Fibroblast of skin of scalp (primary cell): ENCODE measurements around the gene ZNF771.

Experiments
- DNase-seq: peaks from one replicate; pipeline ENCODE4 v3.0.0-alpha.2; 2013

The ZNF771 gene

GRCh38 chr16:30399435-30400186 is 7.8 kb upstream of the ZNF771 start:
- DNase-seq = peak; percentile 1

- DNase-seq = no peak
Observed at GRCh38 chr16:30401768-30402425, 5.5 kb upstream of the ZNF771 start.

- no peak for DNase-seq
Observed at GRCh38 chr16:30406795-30407101, 658 bp upstream of the ZNF771 start.

- peak; percentile 11 for DNase-seq
Observed at GRCh38 chr16:30407804-30408534, 563 bp downstream of the ZNF771 start.

GRCh38 chr16:30409125-30410060 is 2.0 kb downstream of the ZNF771 start:
- DNase-seq = peak; percentile 88

- no peak for DNase-seq
Observed at GRCh38 chr16:30413112-30413806, 5.9 kb downstream of the ZNF771 start.

GRCh38 chr16:30414159-30414558 is 6.8 kb downstream of the ZNF771 start:
- no peak for DNase-seq

- DNase-seq = no peak
Observed at GRCh38 chr16:30416047-30416603, 8.7 kb downstream of the ZNF771 start.

GRCh38 chr16:30416624-30417528 is 9.5 kb downstream of the ZNF771 start:
- DNase-seq = peak; percentile 2

GRCh38 chr16:30417529-30418349 is 10.3 kb downstream of the ZNF771 start:
- DNase-seq = peak; percentile 83

GRCh38 chr16:30418350-30419181 is 11.2 kb downstream of the ZNF771 start:
- DNase-seq = no peak

GRCh38 chr16:30421010-30421409 is 13.6 kb downstream of the ZNF771 start:
- DNase-seq = no peak

GRCh38 chr16:30428055-30428454 is 20.6 kb downstream of the ZNF771 start:
- no peak for DNase-seq

GRCh38 chr16:30429418-30429677 is 21.9 kb downstream of the ZNF771 start:
- no peak for DNase-seq

- DNase-seq = peak; percentile 98
Observed at GRCh38 chr16:30429678-30430427, 22.4 kb downstream of the ZNF771 start, which contains the start of gene DCTPP1. DCTPP1 (minus strand) TSS chr16:30430030; CDS start chr16:30429980, 50 bp downstream.

GRCh38 chr16:30430428-30430970 is 23.1 kb downstream of the ZNF771 start:
- no peak for DNase-seq

- no peak for DNase-seq
Observed at GRCh38 chr16:30434852-30435251, 27.4 kb downstream of the ZNF771 start.
